HL-60 (cell line): ENCODE results near the gene CCDC92.

ENCODE experiments used
- GABPA ChIP-seq: IDR thresholded peaks from 2 replicates; pipeline ENCODE4 v1.6.1; 2012; ENCODE audit warnings: low read depth
- POLR2AphosphoS5 ChIP-seq: IDR thresholded peaks from 2 replicates; pipeline ENCODE4 v1.6.1; 2012; ENCODE audit warnings: low read depth
- TF ChIP-seq, protein P1 (sequence below): IDR thresholded peaks from one replicate; pipeline ENCODE4 v1.5.1; 2011; ENCODE audit warnings: low read length, control low read depth, inconsistent platforms; ENCODE audit not compliant: insufficient read depth
- TF ChIP-seq, protein P2 (sequence below): IDR thresholded peaks from 2 replicates; pipeline ENCODE4 v1.6.1; 2012; ENCODE audit warnings: low read depth; ENCODE audit not compliant: insufficient replicate concordance

DNA sequence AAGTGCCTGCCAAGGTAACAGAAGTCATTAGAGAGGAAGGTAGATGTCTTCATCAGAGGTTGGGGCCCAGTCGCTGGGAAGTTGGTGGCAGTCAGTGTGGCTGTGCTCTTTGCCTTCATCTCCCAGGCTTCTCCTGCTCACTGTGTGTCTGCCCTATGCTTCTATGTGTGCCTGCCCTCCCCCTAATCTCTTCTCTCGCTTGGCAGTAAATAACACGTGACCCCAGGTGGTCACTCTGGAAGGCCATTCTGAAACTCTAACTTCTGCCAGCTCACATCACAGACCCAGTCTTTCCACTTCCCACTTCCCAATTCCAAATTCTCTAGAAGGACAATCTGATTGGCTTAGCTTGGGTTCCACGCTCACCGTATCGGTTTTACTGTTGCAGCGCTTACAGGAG, 9.6 kb upstream of the CCDC92 start:
- no peak for TF ChIP-seq POLR2AphosphoS5
- TF ChIP-seq, protein P1, sequence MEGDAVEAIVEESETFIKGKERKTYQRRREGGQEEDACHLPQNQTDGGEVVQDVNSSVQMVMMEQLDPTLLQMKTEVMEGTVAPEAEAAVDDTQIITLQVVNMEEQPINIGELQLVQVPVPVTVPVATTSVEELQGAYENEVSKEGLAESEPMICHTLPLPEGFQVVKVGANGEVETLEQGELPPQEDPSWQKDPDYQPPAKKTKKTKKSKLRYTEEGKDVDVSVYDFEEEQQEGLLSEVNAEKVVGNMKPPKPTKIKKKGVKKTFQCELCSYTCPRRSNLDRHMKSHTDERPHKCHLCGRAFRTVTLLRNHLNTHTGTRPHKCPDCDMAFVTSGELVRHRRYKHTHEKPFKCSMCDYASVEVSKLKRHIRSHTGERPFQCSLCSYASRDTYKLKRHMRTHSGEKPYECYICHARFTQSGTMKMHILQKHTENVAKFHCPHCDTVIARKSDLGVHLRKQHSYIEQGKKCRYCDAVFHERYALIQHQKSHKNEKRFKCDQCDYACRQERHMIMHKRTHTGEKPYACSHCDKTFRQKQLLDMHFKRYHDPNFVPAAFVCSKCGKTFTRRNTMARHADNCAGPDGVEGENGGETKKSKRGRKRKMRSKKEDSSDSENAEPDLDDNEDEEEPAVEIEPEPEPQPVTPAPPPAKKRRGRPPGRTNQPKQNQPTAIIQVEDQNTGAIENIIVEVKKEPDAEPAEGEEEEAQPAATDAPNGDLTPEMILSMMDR, result no peak
- TF ChIP-seq GABPA, result no peak
- TF ChIP-seq, protein P2, sequence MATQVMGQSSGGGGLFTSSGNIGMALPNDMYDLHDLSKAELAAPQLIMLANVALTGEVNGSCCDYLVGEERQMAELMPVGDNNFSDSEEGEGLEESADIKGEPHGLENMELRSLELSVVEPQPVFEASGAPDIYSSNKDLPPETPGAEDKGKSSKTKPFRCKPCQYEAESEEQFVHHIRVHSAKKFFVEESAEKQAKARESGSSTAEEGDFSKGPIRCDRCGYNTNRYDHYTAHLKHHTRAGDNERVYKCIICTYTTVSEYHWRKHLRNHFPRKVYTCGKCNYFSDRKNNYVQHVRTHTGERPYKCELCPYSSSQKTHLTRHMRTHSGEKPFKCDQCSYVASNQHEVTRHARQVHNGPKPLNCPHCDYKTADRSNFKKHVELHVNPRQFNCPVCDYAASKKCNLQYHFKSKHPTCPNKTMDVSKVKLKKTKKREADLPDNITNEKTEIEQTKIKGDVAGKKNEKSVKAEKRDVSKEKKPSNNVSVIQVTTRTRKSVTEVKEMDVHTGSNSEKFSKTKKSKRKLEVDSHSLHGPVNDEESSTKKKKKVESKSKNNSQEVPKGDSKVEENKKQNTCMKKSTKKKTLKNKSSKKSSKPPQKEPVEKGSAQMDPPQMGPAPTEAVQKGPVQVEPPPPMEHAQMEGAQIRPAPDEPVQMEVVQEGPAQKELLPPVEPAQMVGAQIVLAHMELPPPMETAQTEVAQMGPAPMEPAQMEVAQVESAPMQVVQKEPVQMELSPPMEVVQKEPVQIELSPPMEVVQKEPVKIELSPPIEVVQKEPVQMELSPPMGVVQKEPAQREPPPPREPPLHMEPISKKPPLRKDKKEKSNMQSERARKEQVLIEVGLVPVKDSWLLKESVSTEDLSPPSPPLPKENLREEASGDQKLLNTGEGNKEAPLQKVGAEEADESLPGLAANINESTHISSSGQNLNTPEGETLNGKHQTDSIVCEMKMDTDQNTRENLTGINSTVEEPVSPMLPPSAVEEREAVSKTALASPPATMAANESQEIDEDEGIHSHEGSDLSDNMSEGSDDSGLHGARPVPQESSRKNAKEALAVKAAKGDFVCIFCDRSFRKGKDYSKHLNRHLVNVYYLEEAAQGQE, result no peak
